Hepatocyte (in vitro differentiated cells): ENCODE data around the gene OPA1.

Source experiments
- EZH2phosphoT487 ChIP-seq: fragments of 200-600 bp; sonication (generic); IDR thresholded peaks from one replicate; pipeline ENCODE4 v1.6.1; 2018; ENCODE audit warnings: antibody characterized with exemption, mild to moderate bottlenecking, low read depth, moderate library complexity; ENCODE audit not compliant: unreplicated experiment, severe bottlenecking
- TF ChIP-seq, protein P1 (sequence below): fragments of 200-600 bp; sonication (generic); IDR thresholded peaks from 2 replicates; pipeline ENCODE4 v1.5.1; 2016; ENCODE audit warnings: antibody characterized with exemption, mild to moderate bottlenecking; ENCODE audit not compliant: poor library complexity

DNA sequence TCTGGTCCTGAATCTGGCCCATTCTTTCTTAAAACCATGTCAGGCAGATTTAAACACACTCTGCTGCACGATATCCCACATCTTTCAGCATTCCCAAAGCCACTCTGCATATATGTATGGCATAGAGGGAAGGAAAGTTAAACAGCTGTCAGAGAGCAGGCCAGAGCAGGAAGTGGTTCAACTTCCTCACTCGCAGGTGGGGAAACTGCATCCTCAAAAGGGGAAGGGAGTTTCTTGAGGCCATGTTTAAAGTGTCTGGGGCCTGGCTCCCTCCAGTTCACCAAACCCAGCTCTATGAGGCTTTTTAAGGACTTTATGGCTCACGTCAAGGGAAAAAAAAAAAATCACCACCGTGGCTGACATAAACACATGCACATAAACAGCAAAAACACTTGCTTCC lies 123.1 kb downstream of the OPA1 start:
- TF ChIP-seq, protein P1, sequence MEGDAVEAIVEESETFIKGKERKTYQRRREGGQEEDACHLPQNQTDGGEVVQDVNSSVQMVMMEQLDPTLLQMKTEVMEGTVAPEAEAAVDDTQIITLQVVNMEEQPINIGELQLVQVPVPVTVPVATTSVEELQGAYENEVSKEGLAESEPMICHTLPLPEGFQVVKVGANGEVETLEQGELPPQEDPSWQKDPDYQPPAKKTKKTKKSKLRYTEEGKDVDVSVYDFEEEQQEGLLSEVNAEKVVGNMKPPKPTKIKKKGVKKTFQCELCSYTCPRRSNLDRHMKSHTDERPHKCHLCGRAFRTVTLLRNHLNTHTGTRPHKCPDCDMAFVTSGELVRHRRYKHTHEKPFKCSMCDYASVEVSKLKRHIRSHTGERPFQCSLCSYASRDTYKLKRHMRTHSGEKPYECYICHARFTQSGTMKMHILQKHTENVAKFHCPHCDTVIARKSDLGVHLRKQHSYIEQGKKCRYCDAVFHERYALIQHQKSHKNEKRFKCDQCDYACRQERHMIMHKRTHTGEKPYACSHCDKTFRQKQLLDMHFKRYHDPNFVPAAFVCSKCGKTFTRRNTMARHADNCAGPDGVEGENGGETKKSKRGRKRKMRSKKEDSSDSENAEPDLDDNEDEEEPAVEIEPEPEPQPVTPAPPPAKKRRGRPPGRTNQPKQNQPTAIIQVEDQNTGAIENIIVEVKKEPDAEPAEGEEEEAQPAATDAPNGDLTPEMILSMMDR, result no peak
- no peak for TF ChIP-seq EZH2phosphoT487
